ENCODE measurements around the gene NDUFC1.

NDUFC1 gene

DNA sequence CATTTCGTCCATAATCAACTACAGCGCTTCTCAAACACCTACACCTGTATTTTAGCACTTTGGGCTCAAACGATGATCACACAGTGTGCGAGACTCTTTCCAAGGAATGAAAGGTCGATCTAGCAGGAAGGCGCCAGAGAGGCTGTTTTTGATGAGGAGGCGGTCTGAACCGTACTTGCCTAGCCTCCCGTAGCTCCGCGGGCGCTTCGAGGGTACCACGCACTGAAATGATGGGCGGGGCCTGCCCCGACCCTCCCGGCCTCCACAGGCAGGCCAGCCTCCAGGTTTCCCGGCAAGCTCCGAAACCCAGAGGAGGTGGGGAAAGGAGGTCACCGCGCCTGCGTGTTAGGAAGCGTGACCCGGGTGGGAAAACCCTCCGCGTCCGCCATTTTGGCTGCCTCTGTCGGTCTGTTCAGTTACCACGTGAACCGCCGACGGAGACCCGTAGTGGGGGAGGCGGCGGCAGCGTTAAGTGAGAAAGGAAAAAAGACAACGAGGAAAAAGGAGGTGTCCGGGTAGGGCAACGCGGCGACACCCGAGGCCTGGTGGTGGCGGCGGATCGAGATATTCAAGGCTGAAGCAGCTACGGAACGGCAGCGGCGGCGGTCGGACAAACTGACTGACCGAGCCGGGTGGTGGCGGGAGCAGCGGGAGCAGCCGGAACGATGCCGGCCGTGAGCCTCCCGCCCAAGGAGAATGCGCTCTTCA lies 1.0 kb downstream of the NDUFC1 start, which contains the start of gene NAA15 (continued):
- TF ChIP-seq, protein P1, sequence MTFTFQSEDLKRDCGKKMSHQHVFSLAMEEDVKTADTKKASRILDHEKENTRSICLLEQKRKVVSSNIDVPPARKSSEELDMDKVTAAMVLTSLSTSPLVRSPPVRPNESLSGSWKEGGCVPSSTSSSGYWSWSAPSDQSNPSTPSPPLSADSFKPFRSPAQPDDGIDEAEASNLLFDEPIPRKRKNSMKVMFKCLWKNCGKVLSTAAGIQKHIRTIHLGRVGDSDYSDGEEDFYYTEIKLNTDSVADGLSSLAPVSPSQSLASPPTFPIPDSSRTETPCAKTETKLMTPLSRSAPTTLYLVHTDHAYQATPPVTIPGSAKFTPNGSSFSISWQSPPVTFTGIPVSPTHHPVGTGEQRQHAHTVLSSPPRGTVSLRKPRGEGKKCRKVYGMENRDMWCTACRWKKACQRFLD (tag by site-specific recombination; IDR thresholded peaks at IDR 0.05), result no peak
- TF ChIP-seq ZNF776 (tag by site-specific recombination; IDR thresholded peaks at IDR 0.05; ENCODE audit: borderline replicate concordance) (no peak), KLF10 (tag by site-specific recombination; IDR thresholded peaks at IDR 0.05) (peak; percentile 36; the same call in 1 of the 2 replicates), ZNF433 (tag by site-specific recombination; IDR thresholded peaks at IDR 0.05; ENCODE audit: low read depth) (no peak), ZNF747 (tag by site-specific recombination; IDR thresholded peaks at IDR 0.05) (no peak), BCL11A (tag by site-specific recombination; IDR thresholded peaks at IDR 0.05; ENCODE audit: low read depth) (no peak), KLF1 (tag by site-specific recombination; IDR thresholded peaks at IDR 0.05) (no peak), ZNF24 (tag by site-specific recombination; IDR thresholded peaks at IDR 0.05) (no peak), ZNF174 (tag by site-specific recombination; IDR thresholded peaks at IDR 0.05) (no peak), ZNF777 (tag by site-specific recombination; IDR thresholded peaks at IDR 0.05; ENCODE audit: borderline replicate concordance) (no peak), SP7 (tag by site-specific recombination; IDR thresholded peaks at IDR 0.05) (peak; percentile 49), FEZF1 (tag by site-specific recombination; IDR thresholded peaks at IDR 0.05) (no peak), SCRT2 (tag by site-specific recombination; IDR thresholded peaks at IDR 0.05) (peak; percentile 67; the same call in 1 of the 2 replicates), ZNF19 (tag by site-specific recombination; IDR thresholded peaks at IDR 0.05; ENCODE audit: low read depth) (no peak), ZNF610 (tag by site-specific recombination; IDR thresholded peaks at IDR 0.05; ENCODE audit: borderline replicate concordance) (no peak), ZNF561 (tag by site-specific recombination; IDR thresholded peaks at IDR 0.05; ENCODE audit: borderline replicate concordance) (no peak), ZNF416 (tag by site-specific recombination; IDR thresholded peaks at IDR 0.05) (no peak), ZNF169 (tag by site-specific recombination; IDR thresholded peaks at IDR 0.05) (no peak), ZNF311 (tag by site-specific recombination; IDR thresholded peaks at IDR 0.05; ENCODE audit: borderline replicate concordance) (no peak), REST (tag by site-specific recombination; IDR thresholded peaks at IDR 0.05) (no peak), SALL2 (tag by site-specific recombination; IDR thresholded peaks at IDR 0.05; ENCODE audit: borderline replicate concordance) (no peak), ZBTB7A (tag by site-specific recombination; IDR thresholded peaks at IDR 0.05; ENCODE audit: low read depth) (0 out of 2 replicates have a peak, but pooled peaks have one; percentile 28), ZNF26 (tag by site-specific recombination; IDR thresholded peaks at IDR 0.05) (no peak), ZNF544 (tag by site-specific recombination; IDR thresholded peaks at IDR 0.05) (no peak), KLF16 (tag by site-specific recombination; IDR thresholded peaks at IDR 0.05) (peak; percentile 62; the same call in 1 of the 2 replicates), GLIS1 (tag by site-specific recombination; IDR thresholded peaks at IDR 0.05) (peak; percentile 64), ZNF623 (tag by site-specific recombination; IDR thresholded peaks at IDR 0.05) (no peak), ZNF571 (tag by site-specific recombination; IDR thresholded peaks at IDR 0.05) (no peak), ZNF654 (tag by site-specific recombination; IDR thresholded peaks at IDR 0.05; ENCODE audit: low read depth) (no peak), ZNF10 (tag by site-specific recombination; IDR thresholded peaks at IDR 0.05) (no peak), ZNF785 (tag by site-specific recombination; IDR thresholded peaks at IDR 0.05) (no peak)
- TF ChIP-seq, protein P2, sequence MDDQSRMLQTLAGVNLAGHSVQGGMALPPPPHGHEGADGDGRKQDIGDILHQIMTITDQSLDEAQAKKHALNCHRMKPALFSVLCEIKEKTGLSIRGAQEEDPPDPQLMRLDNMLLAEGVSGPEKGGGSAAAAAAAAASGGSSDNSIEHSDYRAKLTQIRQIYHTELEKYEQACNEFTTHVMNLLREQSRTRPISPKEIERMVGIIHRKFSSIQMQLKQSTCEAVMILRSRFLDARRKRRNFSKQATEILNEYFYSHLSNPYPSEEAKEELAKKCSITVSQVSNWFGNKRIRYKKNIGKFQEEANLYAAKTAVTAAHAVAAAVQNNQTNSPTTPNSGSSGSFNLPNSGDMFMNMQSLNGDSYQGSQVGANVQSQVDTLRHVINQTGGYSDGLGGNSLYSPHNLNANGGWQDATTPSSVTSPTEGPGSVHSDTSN (CRISPR knock-in tag; IDR thresholded peaks at IDR 0.05), result no peak
- TF ChIP-seq, protein P3, sequence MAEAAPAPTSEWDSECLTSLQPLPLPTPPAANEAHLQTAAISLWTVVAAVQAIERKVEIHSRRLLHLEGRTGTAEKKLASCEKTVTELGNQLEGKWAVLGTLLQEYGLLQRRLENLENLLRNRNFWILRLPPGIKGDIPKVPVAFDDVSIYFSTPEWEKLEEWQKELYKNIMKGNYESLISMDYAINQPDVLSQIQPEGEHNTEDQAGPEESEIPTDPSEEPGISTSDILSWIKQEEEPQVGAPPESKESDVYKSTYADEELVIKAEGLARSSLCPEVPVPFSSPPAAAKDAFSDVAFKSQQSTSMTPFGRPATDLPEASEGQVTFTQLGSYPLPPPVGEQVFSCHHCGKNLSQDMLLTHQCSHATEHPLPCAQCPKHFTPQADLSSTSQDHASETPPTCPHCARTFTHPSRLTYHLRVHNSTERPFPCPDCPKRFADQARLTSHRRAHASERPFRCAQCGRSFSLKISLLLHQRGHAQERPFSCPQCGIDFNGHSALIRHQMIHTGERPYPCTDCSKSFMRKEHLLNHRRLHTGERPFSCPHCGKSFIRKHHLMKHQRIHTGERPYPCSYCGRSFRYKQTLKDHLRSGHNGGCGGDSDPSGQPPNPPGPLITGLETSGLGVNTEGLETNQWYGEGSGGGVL (tag by site-specific recombination; IDR thresholded peaks at IDR 0.05), result no peak
